Liver (tissue), 9 donors: Measurements from ENCODE around the gene DNAI1. TPM values are rescaled to one million over a fixed set of nuclear protein-coding genes. Genes with fewer than 3 reads are reported as not detected.

ENCODE experiments used
- DNase-seq: peaks from one replicate; pipeline ENCODE4 v3.0.0-alpha.2; 2017; ENCODE audit warnings: low spot score
- H3K27ac ChIP-seq, 2 donors: one replicate each; pipeline ENCODE4 v1.7.0; 2013; ENCODE audit warnings: inconsistent platforms in 2 of 2, low read length in 2 of 2, control low read depth in 1 of 2, low read depth in 1 of 2, mild to moderate bottlenecking in 1 of 2
- H3K27me3 ChIP-seq, 4 donors: one replicate each; pipeline versions ENCODE4 v1.6.1 to v1.7.0; 2013; ENCODE audit warnings: low read length in 3 of 4, inconsistent platforms in 1 of 4, mild to moderate bottlenecking in 1 of 4, moderate library complexity in 1 of 4; ENCODE audit not compliant: control insufficient read depth in 4 of 4, insufficient read depth in 4 of 4
- H3K36me3 ChIP-seq, 4 donors: one replicate each; pipeline versions ENCODE4 v1.6.1 to v1.7.0; 2013; ENCODE audit warnings: low read length in 3 of 4, mild to moderate bottlenecking in 3 of 4, low read depth in 1 of 4, moderate library complexity in 1 of 4; ENCODE audit not compliant: control insufficient read depth in 4 of 4, insufficient read depth in 3 of 4
- H3K4me1 ChIP-seq, 4 donors: one replicate each; pipeline versions ENCODE4 v1.6.1 to v1.7.0; 2013; ENCODE audit warnings: low read length in 3 of 4, mild to moderate bottlenecking in 3 of 4, moderate library complexity in 1 of 4; ENCODE audit not compliant: control insufficient read depth in 4 of 4, insufficient read depth in 4 of 4
- H3K4me3 ChIP-seq, 3 donors: one replicate each; pipeline versions ENCODE4 v1.6.1 to v1.7.0; 2013; ENCODE audit warnings: low read length in 3 of 3, control low read depth in 1 of 3, low read depth in 1 of 3, mild to moderate bottlenecking in 1 of 3
- H3K9ac ChIP-seq, 2 donors: one replicate each; pipeline ENCODE4 v1.7.0; 2013; ENCODE audit warnings: low read length in 2 of 2, mild to moderate bottlenecking in 2 of 2, moderate library complexity in 2 of 2, control low read depth in 1 of 2, low read depth in 1 of 2
- H3K9me3 ChIP-seq, 4 donors: one replicate each; pipeline versions ENCODE4 v1.6.1 to v1.7.0; 2013; ENCODE audit warnings: low read length in 3 of 4; ENCODE audit not compliant: control insufficient read depth in 4 of 4
- EGR1 ChIP-seq, 2 donors: IDR thresholded peaks; 2 replicates each; pipeline ENCODE4 v1.6.1; 2016 to 2018; ENCODE audit warnings: antibody characterized with exemption in 2 of 2, low read depth in 2 of 2
- FOXA1 ChIP-seq: IDR thresholded peaks from 2 replicates; pipeline ENCODE4 v1.6.1; 2016; ENCODE audit warnings: antibody characterized with exemption
- FOXA2 ChIP-seq: IDR thresholded peaks from 2 replicates; pipeline ENCODE4 v1.6.1; 2016; ENCODE audit warnings: antibody characterized with exemption
- HNF4A ChIP-seq, 2 donors: conservative IDR thresholded peaks; 2 replicates each; pipeline ENCODE4 v1.6.1; 2016; ENCODE audit warnings: antibody characterized with exemption in 2 of 2, mild to moderate bottlenecking in 2 of 2
- HNF4G ChIP-seq: IDR thresholded peaks from 2 replicates; pipeline ENCODE4 v1.6.1; 2016; ENCODE audit warnings: antibody characterized with exemption
- JUND ChIP-seq, 2 donors: IDR thresholded peaks; 2 replicates each; pipeline ENCODE4 v1.6.1; 2016; ENCODE audit warnings: antibody characterized with exemption in 2 of 2
- RAD21 ChIP-seq, 2 donors: IDR thresholded peaks; 2 replicates each; pipeline ENCODE4 v1.6.1; 2016; ENCODE audit warnings: antibody characterized with exemption in 2 of 2, mild to moderate bottlenecking in 2 of 2
- RXRA ChIP-seq, 2 donors: IDR thresholded peaks; 2 replicates each; pipeline ENCODE4 v1.6.1; 2017 to 2018; ENCODE audit warnings: antibody characterized with exemption in 2 of 2, mild to moderate bottlenecking in 1 of 2
- SP1 ChIP-seq: IDR thresholded peaks from 2 replicates; pipeline ENCODE4 v1.6.1; 2018; ENCODE audit warnings: antibody characterized with exemption, mild to moderate bottlenecking
- YY1 ChIP-seq: IDR thresholded peaks from 2 replicates; pipeline ENCODE4 v1.6.1; 2016; ENCODE audit warnings: antibody characterized with exemption, mild to moderate bottlenecking
- WGBS: extraction: QIAGEN DNeasy Blood & Tissue Kit; methylation state at CpG from one replicate; pipeline ENCODE4 v1.1.7; 2013; 5-methylcytosine and 5-hydroxymethylcytosine counted together
- polyA plus RNA-seq, 2 donors: library from polyadenylated mRNA; stranded (reverse) in 1 of 2; unstranded in 1 of 2; fragments of 200-250 nt in 1 of 2; fragments of >200 nt in 1 of 2; fragmentation: Nextera tagmentation in 1 of 2; extraction: Ambion mirVana in 1 of 2; gene quantifications; one replicate each; pipeline versions ENCODE4 v1.2.1 to v1.2.3, GENCODE V29; 2013 to 2015
- total RNA-seq, 2 donors: library from RNA; depleted of rRNA; stranded (reverse); fragments of >200 nt; gene quantifications; one replicate each; pipeline ENCODE4 v1.2.3, GENCODE V29; 2014
- TF ChIP-seq, protein P1 (sequence below): IDR thresholded peaks from 2 replicates; pipeline ENCODE4 v1.6.1; 2016; ENCODE audit warnings: antibody characterized with exemption, mild to moderate bottlenecking
- TF ChIP-seq, protein P2 (sequence below): IDR thresholded peaks from 2 replicates; pipeline ENCODE4 v1.6.1; 2016; ENCODE audit warnings: antibody characterized with exemption
- TF ChIP-seq, protein P3 (sequence below): IDR thresholded peaks from 2 replicates; pipeline ENCODE4 v1.6.1; 2016; ENCODE audit warnings: antibody characterized with exemption
- TF ChIP-seq, protein P4 (sequence below): IDR thresholded peaks from 2 replicates; pipeline ENCODE4 v1.6.1; 2016; ENCODE audit warnings: antibody characterized with exemption
- TF ChIP-seq, protein P5 (sequence below): fragments of 150-350 bp; IDR thresholded peaks from 2 replicates; pipeline ENCODE4 v1.5.1; 2017; ENCODE audit warnings: improper control_type of control experiment, low read depth, low read length; ENCODE audit not compliant: missing input control
- donor health status: healthy.
- donor health status: healthy.
- donor health status: healthy.
- donor health status: healthy.
- donor health status: healthy.

DNAI1 gene
- total and polyA plus RNA-seq, 4 donors = not detected

DNA sequence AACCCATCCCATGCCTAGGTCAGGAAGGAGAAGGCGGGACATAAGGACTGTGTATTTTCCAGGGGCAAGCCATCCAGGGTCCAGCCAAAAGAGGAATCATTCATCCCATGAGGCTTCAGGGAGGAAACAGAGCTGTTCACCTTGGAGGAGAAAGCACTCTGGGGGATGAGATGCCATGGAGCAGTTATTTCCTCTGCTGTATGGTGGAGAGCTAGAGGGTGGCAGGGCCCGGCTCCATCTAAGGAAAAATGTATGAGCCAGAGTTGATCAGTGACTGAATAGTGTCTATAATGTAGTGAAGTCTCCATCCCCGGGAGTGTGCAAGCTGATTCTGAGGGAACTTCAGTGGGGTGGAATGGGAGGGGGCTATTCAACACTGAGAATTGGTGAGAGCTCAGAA lies 56.2 kb downstream of the DNAI1 start (continued):
- TF ChIP-seq, protein P1, sequence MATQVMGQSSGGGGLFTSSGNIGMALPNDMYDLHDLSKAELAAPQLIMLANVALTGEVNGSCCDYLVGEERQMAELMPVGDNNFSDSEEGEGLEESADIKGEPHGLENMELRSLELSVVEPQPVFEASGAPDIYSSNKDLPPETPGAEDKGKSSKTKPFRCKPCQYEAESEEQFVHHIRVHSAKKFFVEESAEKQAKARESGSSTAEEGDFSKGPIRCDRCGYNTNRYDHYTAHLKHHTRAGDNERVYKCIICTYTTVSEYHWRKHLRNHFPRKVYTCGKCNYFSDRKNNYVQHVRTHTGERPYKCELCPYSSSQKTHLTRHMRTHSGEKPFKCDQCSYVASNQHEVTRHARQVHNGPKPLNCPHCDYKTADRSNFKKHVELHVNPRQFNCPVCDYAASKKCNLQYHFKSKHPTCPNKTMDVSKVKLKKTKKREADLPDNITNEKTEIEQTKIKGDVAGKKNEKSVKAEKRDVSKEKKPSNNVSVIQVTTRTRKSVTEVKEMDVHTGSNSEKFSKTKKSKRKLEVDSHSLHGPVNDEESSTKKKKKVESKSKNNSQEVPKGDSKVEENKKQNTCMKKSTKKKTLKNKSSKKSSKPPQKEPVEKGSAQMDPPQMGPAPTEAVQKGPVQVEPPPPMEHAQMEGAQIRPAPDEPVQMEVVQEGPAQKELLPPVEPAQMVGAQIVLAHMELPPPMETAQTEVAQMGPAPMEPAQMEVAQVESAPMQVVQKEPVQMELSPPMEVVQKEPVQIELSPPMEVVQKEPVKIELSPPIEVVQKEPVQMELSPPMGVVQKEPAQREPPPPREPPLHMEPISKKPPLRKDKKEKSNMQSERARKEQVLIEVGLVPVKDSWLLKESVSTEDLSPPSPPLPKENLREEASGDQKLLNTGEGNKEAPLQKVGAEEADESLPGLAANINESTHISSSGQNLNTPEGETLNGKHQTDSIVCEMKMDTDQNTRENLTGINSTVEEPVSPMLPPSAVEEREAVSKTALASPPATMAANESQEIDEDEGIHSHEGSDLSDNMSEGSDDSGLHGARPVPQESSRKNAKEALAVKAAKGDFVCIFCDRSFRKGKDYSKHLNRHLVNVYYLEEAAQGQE = no peak

DNA sequence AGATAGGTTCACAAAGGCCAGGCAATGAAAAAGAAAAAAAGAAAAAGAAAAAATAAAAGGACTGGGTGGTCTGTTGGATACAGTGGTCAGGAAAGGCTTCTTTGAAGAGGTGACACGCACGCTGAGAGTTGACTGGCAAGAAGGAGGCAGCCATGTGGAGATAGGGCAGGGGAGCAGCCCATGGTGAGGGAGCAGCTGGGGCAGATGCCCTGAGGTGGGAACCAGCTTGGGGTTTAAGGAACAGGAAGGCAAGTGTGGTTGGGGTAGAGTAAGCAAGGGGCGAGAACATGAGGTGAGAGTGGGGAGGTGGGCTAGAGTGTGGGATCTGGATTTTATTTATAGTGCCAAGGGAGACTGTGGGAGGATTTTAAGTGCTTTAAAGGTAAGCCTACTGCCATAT lies 57.4 kb downstream of the DNAI1 start:
- Histone ChIP-seq H3K4me1 (peaks cover 2 to 34% (median 28%) of the 10 kb centered on the region in 4 donors), H3K9ac (no peak overlapping the region), H3K36me3 (no peaks in the 10 kb centered on the region), H3K4me3 (no peak overlapping the region), H3K27ac (no peak overlapping the region), H3K27me3 (no peaks in the 10 kb centered on the region), H3K9me3 (no peaks in the 10 kb centered on the region)
- TF ChIP-seq RXRA (IDR thresholded peaks at IDR 0.05) (no peak), RAD21 (IDR thresholded peaks at IDR 0.05) (no peak), YY1 (no peak), JUND (IDR thresholded peaks at IDR 0.05) (no peak), HNF4G (no peak), FOXA2 (no peak), HNF4A (conservative IDR thresholded peaks at IDR 0.05) (no peak), EGR1 (IDR thresholded peaks at IDR 0.05; ENCODE audit: low read depth in 2 of 2) (no peak), FOXA1 (no peak), SP1 (no peak)
- TF ChIP-seq, protein P2, sequence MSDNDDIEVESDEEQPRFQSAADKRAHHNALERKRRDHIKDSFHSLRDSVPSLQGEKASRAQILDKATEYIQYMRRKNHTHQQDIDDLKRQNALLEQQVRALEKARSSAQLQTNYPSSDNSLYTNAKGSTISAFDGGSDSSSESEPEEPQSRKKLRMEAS = no peak
- TF ChIP-seq, protein P3, sequence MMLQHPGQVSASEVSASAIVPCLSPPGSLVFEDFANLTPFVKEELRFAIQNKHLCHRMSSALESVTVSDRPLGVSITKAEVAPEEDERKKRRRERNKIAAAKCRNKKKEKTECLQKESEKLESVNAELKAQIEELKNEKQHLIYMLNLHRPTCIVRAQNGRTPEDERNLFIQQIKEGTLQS = no peak
- TF ChIP-seq, protein P1 = no peak
- TF ChIP-seq, protein P4, sequence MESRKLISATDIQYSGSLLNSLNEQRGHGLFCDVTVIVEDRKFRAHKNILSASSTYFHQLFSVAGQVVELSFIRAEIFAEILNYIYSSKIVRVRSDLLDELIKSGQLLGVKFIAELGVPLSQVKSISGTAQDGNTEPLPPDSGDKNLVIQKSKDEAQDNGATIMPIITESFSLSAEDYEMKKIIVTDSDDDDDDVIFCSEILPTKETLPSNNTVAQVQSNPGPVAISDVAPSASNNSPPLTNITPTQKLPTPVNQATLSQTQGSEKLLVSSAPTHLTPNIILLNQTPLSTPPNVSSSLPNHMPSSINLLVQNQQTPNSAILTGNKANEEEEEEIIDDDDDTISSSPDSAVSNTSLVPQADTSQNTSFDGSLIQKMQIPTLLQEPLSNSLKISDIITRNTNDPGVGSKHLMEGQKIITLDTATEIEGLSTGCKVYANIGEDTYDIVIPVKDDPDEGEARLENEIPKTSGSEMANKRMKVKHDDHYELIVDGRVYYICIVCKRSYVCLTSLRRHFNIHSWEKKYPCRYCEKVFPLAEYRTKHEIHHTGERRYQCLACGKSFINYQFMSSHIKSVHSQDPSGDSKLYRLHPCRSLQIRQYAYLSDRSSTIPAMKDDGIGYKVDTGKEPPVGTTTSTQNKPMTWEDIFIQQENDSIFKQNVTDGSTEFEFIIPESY = no peak
- TF ChIP-seq, protein P5, sequence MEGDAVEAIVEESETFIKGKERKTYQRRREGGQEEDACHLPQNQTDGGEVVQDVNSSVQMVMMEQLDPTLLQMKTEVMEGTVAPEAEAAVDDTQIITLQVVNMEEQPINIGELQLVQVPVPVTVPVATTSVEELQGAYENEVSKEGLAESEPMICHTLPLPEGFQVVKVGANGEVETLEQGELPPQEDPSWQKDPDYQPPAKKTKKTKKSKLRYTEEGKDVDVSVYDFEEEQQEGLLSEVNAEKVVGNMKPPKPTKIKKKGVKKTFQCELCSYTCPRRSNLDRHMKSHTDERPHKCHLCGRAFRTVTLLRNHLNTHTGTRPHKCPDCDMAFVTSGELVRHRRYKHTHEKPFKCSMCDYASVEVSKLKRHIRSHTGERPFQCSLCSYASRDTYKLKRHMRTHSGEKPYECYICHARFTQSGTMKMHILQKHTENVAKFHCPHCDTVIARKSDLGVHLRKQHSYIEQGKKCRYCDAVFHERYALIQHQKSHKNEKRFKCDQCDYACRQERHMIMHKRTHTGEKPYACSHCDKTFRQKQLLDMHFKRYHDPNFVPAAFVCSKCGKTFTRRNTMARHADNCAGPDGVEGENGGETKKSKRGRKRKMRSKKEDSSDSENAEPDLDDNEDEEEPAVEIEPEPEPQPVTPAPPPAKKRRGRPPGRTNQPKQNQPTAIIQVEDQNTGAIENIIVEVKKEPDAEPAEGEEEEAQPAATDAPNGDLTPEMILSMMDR = no peak
- WGBS = 94% methylated on average over 3 of the region's 3 CpGs
- no peak for DNase-seq
